H1 (cell line): ENCODE results near the gene HELQ.

Experiments used
- BCL11A ChIP-seq, 2 experiments: IDR thresholded peaks; one replicate each; pipeline ENCODE4 v1.6.1; 2011; ENCODE audit warnings: low read depth in 2 of 2, low read length in 2 of 2, mild to moderate bottlenecking in 2 of 2
- CBX5 ChIP-seq: fragments of 300-800, 300-1000 bp; sonication (generic); IDR thresholded peaks from 2 replicates; pipeline ENCODE4 v1.7.1; 2016; ENCODE audit warnings: antibody characterized with exemption, low read length, low read depth
- CBX8 ChIP-seq: fragments of 300-800, 300-1000 bp; sonication (generic); IDR thresholded peaks from 2 replicates; pipeline ENCODE4 v1.7.1; 2016; ENCODE audit warnings: low read depth, low read length, borderline replicate concordance
- CEBPB ChIP-seq: IDR thresholded peaks from 2 replicates; pipeline ENCODE4 v1.6.1; 2012; ENCODE audit warnings: low read depth, low read length
- EGR1 ChIP-seq: IDR thresholded peaks from 2 replicates; pipeline ENCODE4 v1.6.1; 2011; ENCODE audit warnings: low read depth, low read length, borderline replicate concordance
- EP300 ChIP-seq, 2 experiments: IDR thresholded peaks; 1 replicate in 1 of 2; 2 replicates in 1 of 2; pipeline ENCODE4 v1.6.1; 2011 to 2012; ENCODE audit warnings: low read depth in 2 of 2, low read length in 2 of 2, mild to moderate bottlenecking in 2 of 2, borderline replicate concordance in 1 of 2, inconsistent platforms in 1 of 2, moderate library complexity in 1 of 2
- EZH2 ChIP-seq: fragments of 200-600 bp; sonication (generic); IDR thresholded peaks from 2 replicates; pipeline ENCODE4 v1.7.1; 2012; ENCODE audit warnings: low read depth, mild to moderate bottlenecking, moderate library complexity, low read length, inconsistent platforms; ENCODE audit not compliant: severe bottlenecking
- POLR2A ChIP-seq, 2 experiments: IDR thresholded peaks; 1 replicate in 1 of 2; 2 replicates in 1 of 2; pipeline ENCODE4 v1.6.1; 2011; ENCODE audit warnings: low read depth in 2 of 2, low read length in 2 of 2, mild to moderate bottlenecking in 2 of 2; ENCODE audit errors: control extremely low read depth in 1 of 2
- RAD21 ChIP-seq, 2 experiments: IDR thresholded peaks in 1 of 2; conservative IDR thresholded peaks in 1 of 2; 2 replicates each; pipeline ENCODE4 v1.6.1; 2011; ENCODE audit warnings: low read depth in 2 of 2, low read length in 2 of 2, improper control_type of control experiment in 1 of 2, inconsistent platforms in 1 of 2, mild to moderate bottlenecking in 1 of 2, moderate library complexity in 1 of 2
- RFX5 ChIP-seq: IDR thresholded peaks from 2 replicates; pipeline ENCODE4 v1.6.1; 2011; ENCODE audit warnings: low read depth, low read length, improper control_type of control experiment, borderline replicate concordance
- TF ChIP-seq, protein P1 (sequence below), 3 experiments: IDR thresholded peaks; 1 replicate in 2 of 3; 2 replicates in 1 of 3; pipeline versions ENCODE4 v1.5.1 to v1.6.1; 2011; ENCODE audit warnings: low read length in 3 of 3, mild to moderate bottlenecking in 3 of 3, inconsistent platforms in 2 of 3, low read depth in 1 of 3, moderate library complexity in 1 of 3; ENCODE audit not compliant: insufficient read depth in 1 of 3; ENCODE audit errors: control extremely low read depth in 1 of 3
- TF ChIP-seq, protein P2 (sequence below): IDR thresholded peaks from 2 replicates; pipeline ENCODE4 v1.6.1; 2011; ENCODE audit warnings: low read depth, mild to moderate bottlenecking, low read length; ENCODE audit not compliant: insufficient read depth

DNA sequence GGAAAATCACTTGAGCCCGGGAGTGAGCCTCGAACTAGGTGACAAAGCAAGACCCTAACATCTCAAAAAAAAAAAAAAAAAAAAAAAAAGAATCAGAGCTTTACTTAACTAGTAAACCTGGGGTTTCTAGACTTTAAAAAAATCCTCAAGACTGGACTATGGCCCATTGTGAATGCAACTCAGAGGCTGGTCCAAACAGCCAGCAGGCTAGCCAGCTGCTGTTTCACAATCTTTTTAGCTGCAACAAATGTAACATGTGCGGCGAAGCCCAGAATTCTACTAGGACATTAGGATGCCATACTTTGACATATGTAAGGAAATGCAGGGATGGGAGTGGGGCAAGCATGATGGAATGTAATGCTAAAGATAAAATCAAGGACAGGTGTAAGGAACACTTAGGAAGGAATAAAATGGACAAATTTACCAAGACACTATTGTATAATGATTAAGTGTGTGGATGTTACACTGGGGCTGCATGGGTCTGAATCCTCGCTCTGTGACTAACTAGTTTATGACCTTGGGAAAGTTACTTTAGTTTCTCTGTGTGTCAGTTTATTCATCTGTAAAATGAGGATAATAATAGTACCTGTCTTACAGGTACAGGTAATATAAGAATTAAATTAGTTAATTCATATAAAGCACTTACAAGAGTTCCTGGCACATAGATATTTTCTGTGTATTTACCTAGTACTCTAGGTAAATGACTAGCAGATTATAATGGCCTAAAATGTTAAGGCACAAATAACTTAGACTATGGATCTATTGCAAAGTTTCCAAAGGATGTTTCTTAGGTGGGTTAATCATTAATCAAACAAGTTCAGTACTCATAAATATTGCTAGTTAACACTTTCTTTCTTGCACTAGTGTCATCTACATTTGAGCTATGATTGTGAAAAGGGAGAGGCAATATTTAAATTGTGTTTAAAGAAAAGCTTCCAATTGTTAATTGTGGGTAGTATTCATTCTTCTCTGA, 49.5 kb downstream of the HELQ start:
- TF ChIP-seq CEBPB (no peak), RFX5 (no peak), EZH2 (no peak), EP300 (IDR thresholded peaks at IDR 0.05; ENCODE audit: borderline replicate concordance in 1 of 2, low read depth in 2 of 2, low read length in 2 of 2) (no peak), POLR2A (IDR thresholded peaks at IDR 0.05; ENCODE audit: control extremely low read depth in 1 of 2, low read depth in 2 of 2, low read length in 2 of 2) (no peak), EGR1 (no peak), BCL11A (IDR thresholded peaks at IDR 0.05; ENCODE audit: low read depth in 2 of 2, low read length in 2 of 2) (no peak), CBX8 (no peak), RAD21 (IDR thresholded peaks at IDR 0.05 in 1 of 2, conservative IDR thresholded peaks at IDR 0.05 in 1 of 2; ENCODE audit: low read depth in 2 of 2, low read length in 2 of 2) (no peak), CBX5 (no peak)
- TF ChIP-seq, protein P1, sequence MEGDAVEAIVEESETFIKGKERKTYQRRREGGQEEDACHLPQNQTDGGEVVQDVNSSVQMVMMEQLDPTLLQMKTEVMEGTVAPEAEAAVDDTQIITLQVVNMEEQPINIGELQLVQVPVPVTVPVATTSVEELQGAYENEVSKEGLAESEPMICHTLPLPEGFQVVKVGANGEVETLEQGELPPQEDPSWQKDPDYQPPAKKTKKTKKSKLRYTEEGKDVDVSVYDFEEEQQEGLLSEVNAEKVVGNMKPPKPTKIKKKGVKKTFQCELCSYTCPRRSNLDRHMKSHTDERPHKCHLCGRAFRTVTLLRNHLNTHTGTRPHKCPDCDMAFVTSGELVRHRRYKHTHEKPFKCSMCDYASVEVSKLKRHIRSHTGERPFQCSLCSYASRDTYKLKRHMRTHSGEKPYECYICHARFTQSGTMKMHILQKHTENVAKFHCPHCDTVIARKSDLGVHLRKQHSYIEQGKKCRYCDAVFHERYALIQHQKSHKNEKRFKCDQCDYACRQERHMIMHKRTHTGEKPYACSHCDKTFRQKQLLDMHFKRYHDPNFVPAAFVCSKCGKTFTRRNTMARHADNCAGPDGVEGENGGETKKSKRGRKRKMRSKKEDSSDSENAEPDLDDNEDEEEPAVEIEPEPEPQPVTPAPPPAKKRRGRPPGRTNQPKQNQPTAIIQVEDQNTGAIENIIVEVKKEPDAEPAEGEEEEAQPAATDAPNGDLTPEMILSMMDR (IDR thresholded peaks at IDR 0.05; ENCODE audit: control extremely low read depth in 1 of 3, insufficient read depth in 1 of 3, low read depth in 1 of 3, low read length in 3 of 3): no peak
- TF ChIP-seq, protein P2, sequence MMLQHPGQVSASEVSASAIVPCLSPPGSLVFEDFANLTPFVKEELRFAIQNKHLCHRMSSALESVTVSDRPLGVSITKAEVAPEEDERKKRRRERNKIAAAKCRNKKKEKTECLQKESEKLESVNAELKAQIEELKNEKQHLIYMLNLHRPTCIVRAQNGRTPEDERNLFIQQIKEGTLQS: no peak
